Neural progenitor cell (in vitro differentiated cells): ENCODE measurements around the gene BMP8B. TPM values are rescaled to one million over a fixed set of nuclear protein-coding genes. Genes with fewer than 3 reads are reported as not detected.
"Not testable (repeated sequence)": the region's sequence is repeated elsewhere in the genome, so short reads cannot be mapped to it uniquely, and the experiment has no call there.

ENCODE experiments used
- DNase-seq: peaks from one replicate; pipeline ENCODE4 v3.0.0-alpha.2; 2016; ENCODE audit warnings: low spot score
- H2AFZ ChIP-seq: fragments of 200-600 bp; sonication (generic); replicated peaks from 2 replicates; pipeline ENCODE4 v1.6.1; 2016; ENCODE audit warnings: antibody characterized with exemption
- H3F3A ChIP-seq: fragments of 200-600 bp; sonication (generic); 2 replicates; pipeline ENCODE4 v1.6.1; 2016; ENCODE audit warnings: antibody characterized with exemption, low read depth
- H3K27ac ChIP-seq: fragments of 200-600 bp; sonication (generic); 2 replicates; pipeline ENCODE4 v1.5.1; 2016; ENCODE audit warnings: mild to moderate bottlenecking
- H3K27me3 ChIP-seq: fragments of 200-600 bp; sonication (generic); 2 replicates; pipeline ENCODE4 v1.6.1; 2016; ENCODE audit warnings: mild to moderate bottlenecking, moderate library complexity
- H3K36me3 ChIP-seq: fragments of 200-600 bp; sonication (generic); 2 replicates; pipeline ENCODE4 v1.5.1; 2016
- H3K4me1 ChIP-seq: fragments of 200-600 bp; sonication (generic); 2 replicates; pipeline ENCODE4 v1.6.1; 2016; ENCODE audit warnings: mixed run types
- H3K4me2 ChIP-seq: fragments of 200-600 bp; sonication (generic); 2 replicates; pipeline ENCODE4 v1.6.1; 2016
- H3K4me3 ChIP-seq: fragments of 200-600 bp; sonication (generic); 2 replicates; pipeline ENCODE4 v1.5.1; 2016
- H3K79me2 ChIP-seq: fragments of 200-600 bp; sonication (generic); 2 replicates; pipeline ENCODE4 v1.6.1; 2016; ENCODE audit warnings: low read depth
- H3K9ac ChIP-seq: fragments of 200-600 bp; sonication (generic); 2 replicates; pipeline ENCODE4 v1.6.1; 2016
- H3K9me3 ChIP-seq: fragments of 200-600 bp; sonication (generic); 2 replicates; pipeline ENCODE4 v1.5.1; 2016; ENCODE audit warnings: low read depth
- H4K20me1 ChIP-seq: fragments of 200-600 bp; sonication (generic); 2 replicates; pipeline ENCODE4 v1.6.1; 2016; ENCODE audit warnings: low read depth
- H3K27ac Mint-ChIP-seq: 3 replicates; pipeline ENCODE4 v1.8.0; 2021; ENCODE audit warnings: mixed read lengths
- H3K27me3 Mint-ChIP-seq: 2 replicates; pipeline ENCODE4 v1.8.0; 2022; ENCODE audit warnings: low read depth, mild to moderate bottlenecking, inconsistent platforms, moderate library complexity, mixed read lengths; ENCODE audit not compliant: insufficient read depth
- H3K36me3 Mint-ChIP-seq: 3 replicates; pipeline ENCODE4 v1.8.0; 2021; ENCODE audit warnings: mixed read lengths
- H3K4me1 Mint-ChIP-seq: 3 replicates; pipeline ENCODE4 v1.8.0; 2021; ENCODE audit warnings: mixed read lengths
- H3K4me3 Mint-ChIP-seq: 3 replicates; pipeline ENCODE4 v1.8.0; 2021; ENCODE audit warnings: mild to moderate bottlenecking, moderate library complexity, mixed read lengths
- H3K9me3 Mint-ChIP-seq: 3 replicates; pipeline ENCODE4 v1.8.0; 2020; ENCODE audit warnings: mixed read lengths
- EZH2 ChIP-seq: fragments of 200-600 bp; sonication (generic); IDR thresholded peaks from 2 replicates; pipeline ENCODE4 v1.6.1; 2017; ENCODE audit warnings: antibody characterized with exemption, mild to moderate bottlenecking, moderate library complexity
- EZH2phosphoT487 ChIP-seq: fragments of 200-600 bp; sonication (generic); IDR thresholded peaks from 2 replicates; pipeline ENCODE4 v1.6.1; 2017; ENCODE audit warnings: antibody characterized with exemption
- total RNA-seq: library from RNA; depleted of rRNA; stranded (reverse); fragments of >200 nt; gene quantifications from 2 replicates; pipeline ENCODE4 v1.2.3, GENCODE V29; 2015; ENCODE audit warnings: low replicate concordance
- TF ChIP-seq, protein P1 (sequence below): fragments of 200-600 bp; sonication (generic); IDR thresholded peaks from 2 replicates; pipeline ENCODE4 v1.5.1; 2017; ENCODE audit warnings: antibody characterized with exemption, mild to moderate bottlenecking

BMP8B gene
- total RNA-seq, 1 donor from 2014 or later: 0.24 TPM

GRCh38 chr1:39777306-39777705 lies 11.4 kb downstream of the BMP8B start:
- no peaks in the 10 kb centered on the region for H3K4me1 ChIP-seq
- no peaks in the 10 kb centered on the region for H3K36me3 ChIP-seq
- Mint-ChIP-seq H3K36me3 (no peaks in the 10 kb centered on the region), H3K9me3 (no peaks in the 10 kb centered on the region), H3K27ac (no peak overlapping the region), H3K4me1 (peaks cover 4% of the 10 kb centered on the region), H3K4me3 (no peak overlapping the region), H3K27me3 (peaks cover 3% of the 10 kb centered on the region)
- H4K20me1 ChIP-seq: no peaks in the 10 kb centered on the region
- no peak overlapping the region for H3K4me2 ChIP-seq
- DNase-seq: no peak
- H3F3A ChIP-seq: no peaks in the 10 kb centered on the region
- TF ChIP-seq EZH2: no peak
- TF ChIP-seq, protein P1, sequence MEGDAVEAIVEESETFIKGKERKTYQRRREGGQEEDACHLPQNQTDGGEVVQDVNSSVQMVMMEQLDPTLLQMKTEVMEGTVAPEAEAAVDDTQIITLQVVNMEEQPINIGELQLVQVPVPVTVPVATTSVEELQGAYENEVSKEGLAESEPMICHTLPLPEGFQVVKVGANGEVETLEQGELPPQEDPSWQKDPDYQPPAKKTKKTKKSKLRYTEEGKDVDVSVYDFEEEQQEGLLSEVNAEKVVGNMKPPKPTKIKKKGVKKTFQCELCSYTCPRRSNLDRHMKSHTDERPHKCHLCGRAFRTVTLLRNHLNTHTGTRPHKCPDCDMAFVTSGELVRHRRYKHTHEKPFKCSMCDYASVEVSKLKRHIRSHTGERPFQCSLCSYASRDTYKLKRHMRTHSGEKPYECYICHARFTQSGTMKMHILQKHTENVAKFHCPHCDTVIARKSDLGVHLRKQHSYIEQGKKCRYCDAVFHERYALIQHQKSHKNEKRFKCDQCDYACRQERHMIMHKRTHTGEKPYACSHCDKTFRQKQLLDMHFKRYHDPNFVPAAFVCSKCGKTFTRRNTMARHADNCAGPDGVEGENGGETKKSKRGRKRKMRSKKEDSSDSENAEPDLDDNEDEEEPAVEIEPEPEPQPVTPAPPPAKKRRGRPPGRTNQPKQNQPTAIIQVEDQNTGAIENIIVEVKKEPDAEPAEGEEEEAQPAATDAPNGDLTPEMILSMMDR: no peak
- TF ChIP-seq EZH2phosphoT487: no peak
- no peak overlapping the region for H3K4me3 ChIP-seq
- H2AFZ ChIP-seq: no peak overlapping the region
- no peak overlapping the region for H3K9ac ChIP-seq
- no peak overlapping the region for H3K27ac ChIP-seq
- H3K9me3 ChIP-seq: no peaks in the 10 kb centered on the region
- H3K79me2 ChIP-seq: no peaks in the 10 kb centered on the region
- peaks cover 27% of the 10 kb centered on the region for H3K27me3 ChIP-seq

- H3K9ac ChIP-seq: no peak overlapping the region
- no peaks in the 10 kb centered on the region for H3K9me3 ChIP-seq
- no peak for TF ChIP-seq EZH2
- TF ChIP-seq, protein P1: no peak
- no peaks in the 10 kb centered on the region for H3K9me3 Mint-ChIP-seq
- DNase-seq: no peak
- H3K27ac Mint-ChIP-seq: no peak overlapping the region
- H2AFZ ChIP-seq: no peak overlapping the region
- H3K36me3 ChIP-seq: no peaks in the 10 kb centered on the region
- H3K4me2 ChIP-seq: no peak overlapping the region
- H3K4me3 ChIP-seq: no peak overlapping the region
- no peaks in the 10 kb centered on the region for H3K36me3 Mint-ChIP-seq
- H3K27me3 Mint-ChIP-seq: peaks cover 3% of the 10 kb centered on the region
- peaks cover 27% of the 10 kb centered on the region for H3K27me3 ChIP-seq
- H3K4me3 Mint-ChIP-seq: no peak overlapping the region
- peaks cover 4% of the 10 kb centered on the region for H3K4me1 Mint-ChIP-seq
- H3F3A ChIP-seq: no peaks in the 10 kb centered on the region
- no peaks in the 10 kb centered on the region for H3K79me2 ChIP-seq
- no peaks in the 10 kb centered on the region for H3K4me1 ChIP-seq
- no peaks in the 10 kb centered on the region for H4K20me1 ChIP-seq
- H3K27ac ChIP-seq: no peak overlapping the region
Observed at GRCh38 chr1:39776886-39777285, 11.8 kb downstream of the BMP8B start.

- DNase-seq: no peak
- peaks cover 3% of the 10 kb centered on the region for H3K27me3 Mint-ChIP-seq
- Histone ChIP-seq H3K4me2 (no peak overlapping the region), H2AFZ (no peak overlapping the region), H3F3A (no peaks in the 10 kb centered on the region), H3K79me2 (no peaks in the 10 kb centered on the region), H3K4me3 (no peak overlapping the region), H4K20me1 (no peaks in the 10 kb centered on the region), H3K4me1 (no peaks in the 10 kb centered on the region), H3K27ac (no peak overlapping the region), H3K9me3 (no peaks in the 10 kb centered on the region), H3K9ac (no peak overlapping the region), H3K36me3 (no peaks in the 10 kb centered on the region), H3K27me3 (peaks cover 26% of the 10 kb centered on the region)
- H3K9me3 Mint-ChIP-seq: no peaks in the 10 kb centered on the region
- no peak overlapping the region for H3K27ac Mint-ChIP-seq
- H3K36me3 Mint-ChIP-seq: no peaks in the 10 kb centered on the region
- no peak for TF ChIP-seq EZH2phosphoT487
- TF ChIP-seq, protein P1: no peak
- TF ChIP-seq EZH2: no peak
- no peak overlapping the region for H3K4me3 Mint-ChIP-seq
- peaks cover 4% of the 10 kb centered on the region for H3K4me1 Mint-ChIP-seq
Observed at GRCh38 chr1:39776400-39776713, 12.3 kb downstream of the BMP8B start.

DNA sequence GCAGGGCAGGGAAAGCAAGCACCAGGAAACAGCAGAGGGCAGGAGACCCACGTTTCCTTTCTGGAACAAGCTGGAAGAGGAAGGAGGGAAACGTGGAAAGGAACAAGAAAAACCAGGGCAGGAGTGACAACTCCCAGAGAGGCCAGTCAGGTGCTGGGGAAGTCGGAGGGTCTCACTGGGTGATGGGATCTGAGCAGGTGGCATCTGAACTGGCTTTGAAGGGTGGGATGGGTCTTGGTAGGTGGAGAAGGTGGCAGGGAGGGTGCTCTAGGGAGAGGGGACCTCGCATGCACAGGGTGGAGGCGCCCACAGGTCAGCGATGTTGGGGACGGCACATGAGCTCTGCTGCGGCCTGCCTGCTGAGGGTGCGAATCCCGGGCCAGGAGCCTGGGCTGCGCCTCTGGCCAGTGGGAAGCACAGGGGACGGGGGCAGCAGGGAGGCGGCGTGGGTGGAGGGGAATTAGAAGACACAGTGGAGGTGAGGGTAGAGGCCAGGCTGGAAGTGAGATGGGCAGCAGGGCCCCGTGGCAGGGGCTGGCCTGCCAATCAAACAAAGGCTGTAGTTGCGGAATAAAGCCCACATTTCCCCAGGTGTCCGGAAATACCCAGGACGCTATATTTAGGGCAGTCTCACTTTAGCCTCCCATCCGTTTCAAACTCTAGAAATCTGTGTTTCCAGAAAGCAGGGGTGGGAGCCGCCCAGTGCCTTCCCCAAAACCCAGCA lies 12.8 kb downstream of the BMP8B start:
- peaks cover 26% of the 10 kb centered on the region for H3K27me3 ChIP-seq
- H3K79me2 ChIP-seq, DNase-seq, H3K27ac Mint-ChIP-seq, H3K4me2 ChIP-seq, H3K9ac ChIP-seq, H3K36me3 ChIP-seq, H3K27ac ChIP-seq, H3K27me3 Mint-ChIP-seq, H3K9me3 ChIP-seq, H3K4me3 Mint-ChIP-seq, H3K36me3 Mint-ChIP-seq, H3K9me3 Mint-ChIP-seq, H4K20me1 ChIP-seq, H3K4me1 Mint-ChIP-seq, H2AFZ ChIP-seq, H3K4me3 ChIP-seq, H3F3A ChIP-seq, H3K4me1 ChIP-seq: not testable (repeated sequence)

- H3K4me1 Mint-ChIP-seq, H3K4me1 ChIP-seq, H3K79me2 ChIP-seq, H3K36me3 Mint-ChIP-seq, H3K4me3 ChIP-seq, H3K4me3 Mint-ChIP-seq, H4K20me1 ChIP-seq, H3K9me3 ChIP-seq, H3K36me3 ChIP-seq, H3K27ac Mint-ChIP-seq, H2AFZ ChIP-seq, H3K9ac ChIP-seq, H3F3A ChIP-seq, H3K9me3 Mint-ChIP-seq, H3K27ac ChIP-seq, H3K4me2 ChIP-seq, H3K27me3 Mint-ChIP-seq, DNase-seq: not testable (repeated sequence)
- H3K27me3 ChIP-seq: peaks cover 23% of the 10 kb centered on the region
Observed at GRCh38 chr1:39775141-39775540, 13.5 kb downstream of the BMP8B start.

- H3K9me3 Mint-ChIP-seq, H3K27ac ChIP-seq, H3K36me3 Mint-ChIP-seq, H3K4me3 Mint-ChIP-seq, DNase-seq, H4K20me1 ChIP-seq, H3K9ac ChIP-seq, H3K27me3 Mint-ChIP-seq, H3F3A ChIP-seq, H3K9me3 ChIP-seq, H3K4me1 Mint-ChIP-seq, H3K27ac Mint-ChIP-seq, H2AFZ ChIP-seq, H3K36me3 ChIP-seq, H3K4me1 ChIP-seq, H3K79me2 ChIP-seq, H3K4me2 ChIP-seq, H3K4me3 ChIP-seq: not testable (repeated sequence)
- H3K27me3 ChIP-seq: peaks cover 28% of the 10 kb centered on the region
Observed at GRCh38 chr1:39773369-39773979, 15.2 kb downstream of the BMP8B start.
